Right cardiac atrium (tissue), 5 donors: ENCODE results near the gene RNU5B-1. TPM values are rescaled to one million over a fixed set of nuclear protein-coding genes. Genes with fewer than 3 reads are reported as not detected.
"Not testable (repeated sequence)": the region's sequence is repeated elsewhere in the genome, so short reads cannot be mapped to it uniquely, and the experiment has no call there.

Source experiments
- ATAC-seq, 2 donors: fragments of 200-7000 bp; cut with Tn5 transposase; one replicate each; pipeline versions ENCODE4 v1.8.0 to v1.9.1; 2020; ENCODE audit warnings: moderate library complexity in 2 of 2, mild to moderate bottlenecking in 1 of 2
- DNase-seq, 3 donors: peaks; one replicate each; pipeline ENCODE4 v3.0.0-alpha.2; 2020
- H3K27ac ChIP-seq: one replicate; pipeline ENCODE4 v1.5.1; 2013; ENCODE audit warnings: mild to moderate bottlenecking, low read length, control low read depth, moderate library complexity
- H3K27me3 ChIP-seq: one replicate; pipeline ENCODE4 v1.6.1; 2013; ENCODE audit not compliant: control insufficient read depth, insufficient read depth
- H3K4me1 ChIP-seq: one replicate; pipeline ENCODE4 v1.6.1; 2013; ENCODE audit warnings: low read length; ENCODE audit not compliant: control insufficient read depth, insufficient read depth
- H3K4me3 ChIP-seq: one replicate; pipeline ENCODE4 v1.5.1; 2013; ENCODE audit warnings: low read length, control low read depth
- H3K9me3 ChIP-seq: one replicate; pipeline ENCODE4 v1.6.1; 2013; ENCODE audit warnings: low read length; ENCODE audit not compliant: control insufficient read depth
- WGBS: extraction: QIAGEN DNeasy Blood & Tissue Kit; methylation state at CpG from one replicate; pipeline ENCODE4 v1.1.7; 2013; 5-methylcytosine and 5-hydroxymethylcytosine counted together
- intact Hi-C, 4 donors: fragments of 100-400 bp; cut with DNase I; formaldehyde crosslinking; loops; one replicate each; pipeline versions ENCODE4 v1.11.0 to v1.14.0; 2022 to 2023
- polyA plus RNA-seq: library from polyadenylated mRNA; stranded (reverse); fragments of 200-250 nt; gene quantifications from one replicate; pipeline ENCODE4 v1.2.3, GENCODE V29; 2013
- total RNA-seq, 4 donors: library from RNA; stranded (reverse); fragmentation: NEBNext Ultra II Directional; extraction: Animal tissue kit (Norgen Biotek cat#: 25700); gene quantifications; one replicate each; pipeline ENCODE4 v1.2.1, GENCODE V29; 2021
- donor health status: healthy with polysubstance abuse.
- donor health status: DM: no; HTN: yes; CAD: no.
- donor health status: DM: no; HTN: no; CAD: no.
- donor health status: DM: no; HTN: yes; CAD: no; lungs with severe emphysema.
- donor health status: DM: yes; HTN: yes; CAD: no.

RNU5B-1 gene
- total and polyA plus RNA-seq, 5 donors, result 16.9 to 71.0 (median 42.7) TPM; not detected in 1

DNA sequence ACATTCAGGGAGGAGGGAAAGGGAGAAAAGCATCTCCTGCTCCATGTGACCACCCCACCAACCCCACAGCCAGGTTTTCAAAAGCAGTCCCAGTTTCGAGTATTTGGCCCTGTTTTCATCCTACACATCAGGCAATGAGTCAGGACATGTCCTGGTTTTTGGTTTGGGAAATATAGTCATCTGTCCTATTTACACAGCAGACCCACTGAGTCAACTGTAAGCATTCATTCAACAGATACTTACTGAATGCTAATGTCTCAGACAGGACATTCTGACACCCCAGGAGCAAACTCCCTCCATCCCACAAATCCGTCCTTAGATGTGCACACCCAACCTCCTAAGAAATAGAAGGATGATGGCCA lies 40.4 kb downstream of the RNU5B-1 start:
- no peaks in the 10 kb centered on the region for H3K9me3 ChIP-seq
- no peak for ATAC-seq
- intact Hi-C loops, result no loop called here

DNA sequence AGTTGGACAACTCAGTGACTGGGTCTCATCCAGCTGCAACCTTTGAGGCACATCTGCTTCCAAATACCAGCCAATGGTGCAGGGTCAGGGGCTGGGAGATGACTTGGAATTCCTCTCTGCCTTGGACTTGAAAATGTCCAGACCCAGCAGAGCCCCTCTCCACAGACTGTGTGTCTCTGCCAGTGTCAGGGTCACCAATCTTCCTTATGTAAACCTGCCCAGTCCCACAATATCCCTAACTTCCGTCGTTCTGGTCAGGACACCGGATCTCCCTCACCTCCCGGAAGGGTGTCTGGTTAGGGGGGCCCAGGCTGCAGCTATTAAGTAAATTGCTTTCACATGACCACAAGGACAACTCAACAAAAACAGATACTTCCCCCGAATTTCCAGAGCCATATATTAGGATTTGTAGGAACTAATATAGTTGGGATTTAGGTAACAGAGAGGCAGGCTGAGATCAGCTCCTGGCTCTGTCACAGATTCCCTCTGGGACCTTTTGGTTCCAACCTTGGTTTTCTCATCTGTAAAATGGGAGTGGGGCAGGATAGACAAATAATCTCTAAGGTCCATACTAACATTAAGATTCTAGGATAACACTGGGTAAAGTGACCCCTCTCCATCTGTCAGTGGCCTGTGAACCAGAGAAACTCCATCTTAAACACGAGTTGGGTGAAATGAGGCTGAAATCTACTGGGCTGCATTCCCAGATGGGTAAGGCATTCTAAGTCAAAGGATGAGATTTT lies 42.5 kb downstream of the RNU5B-1 start:
- ATAC-seq (no peak), DNase-seq (no peak)
- intact Hi-C loops, result no loop called here
- Histone ChIP-seq H3K4me1 (no peaks in the 10 kb centered on the region), H3K27me3 (no peaks in the 10 kb centered on the region), H3K4me3 (no peak overlapping the region), H3K9me3 (no peaks in the 10 kb centered on the region), H3K27ac (no peak overlapping the region)
- WGBS, result 63% methylated on average over 6 of the region's 6 CpGs

More for the DNA sequence above, 40.4 kb downstream of the RNU5B-1 start:
- no peak for DNase-seq
- no peaks in the 10 kb centered on the region for H3K27me3 ChIP-seq
- no peak overlapping the region for H3K4me3 ChIP-seq
- WGBS, result 82% methylated on average over 2 of the region's 2 CpGs
- H3K27ac ChIP-seq, result no peak overlapping the region
- no peaks in the 10 kb centered on the region for H3K4me1 ChIP-seq

DNA sequence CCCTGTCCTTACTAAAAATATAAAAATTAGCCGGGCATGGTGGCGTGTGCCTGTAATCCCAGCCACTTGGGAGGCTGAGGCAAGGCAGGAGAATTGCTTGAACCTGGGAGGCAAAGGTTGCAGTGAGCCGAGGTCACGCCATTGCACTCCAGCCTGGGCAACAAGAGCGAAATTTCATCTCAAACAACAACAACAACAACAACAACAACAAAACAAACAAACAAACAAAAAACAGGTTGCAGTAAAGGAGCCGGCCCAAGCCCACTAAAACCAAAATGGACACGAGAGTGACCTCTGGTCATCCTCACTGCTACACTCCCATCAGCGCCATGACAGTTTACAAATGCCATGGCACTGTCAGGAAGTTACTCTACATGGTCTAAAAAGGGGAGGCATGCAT lies 43.3 kb downstream of the RNU5B-1 start:
- H3K27me3 ChIP-seq, H3K4me3 ChIP-seq, DNase-seq, H3K9me3 ChIP-seq, H3K27ac ChIP-seq, intact Hi-C loops, ATAC-seq, H3K4me1 ChIP-seq: not testable (repeated sequence)
- 90% methylated on average over 8 of the region's 8 CpGs for WGBS

DNA sequence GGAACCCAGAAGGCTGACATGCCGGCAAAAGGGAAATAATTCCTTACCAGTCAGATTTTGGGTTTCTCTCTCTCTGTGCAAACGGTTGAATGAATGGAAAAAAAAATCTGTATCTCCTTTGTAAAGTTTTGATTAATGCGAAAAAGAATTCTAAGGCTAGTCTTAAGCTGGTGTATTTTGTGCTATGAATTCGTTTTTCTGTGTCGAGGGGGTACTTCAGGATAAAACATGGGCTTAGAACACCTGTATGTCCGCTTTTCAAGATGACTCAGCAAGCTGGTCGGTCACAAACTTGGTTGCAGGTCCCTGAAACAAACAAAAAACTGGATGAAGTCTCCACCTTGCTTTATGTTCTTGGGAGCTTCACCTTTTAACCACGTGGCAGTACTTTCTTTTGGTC lies 44.9 kb downstream of the RNU5B-1 start:
- ATAC-seq, result no peak
- 81% methylated on average over 8 of the region's 8 CpGs for WGBS
- no peaks in the 10 kb centered on the region for H3K9me3 ChIP-seq

DNA sequence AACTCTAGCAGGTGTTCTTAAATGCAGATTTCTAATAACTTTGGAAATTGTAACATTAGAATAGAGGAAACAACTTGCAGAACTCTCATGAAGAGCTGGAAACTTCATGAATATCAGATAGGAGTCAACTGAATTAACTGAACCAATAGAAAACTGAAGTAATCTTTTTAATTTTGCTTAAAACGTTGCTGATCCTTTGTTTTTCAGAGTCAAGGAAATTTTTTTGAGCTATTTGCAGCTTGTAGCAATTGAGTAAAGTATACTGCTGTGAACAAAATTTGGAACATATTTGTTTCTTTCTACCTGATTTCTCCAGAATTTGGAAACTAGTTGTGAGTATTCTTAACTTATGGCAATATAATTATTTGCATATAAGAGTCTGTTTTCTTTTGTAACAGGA lies 47.5 kb downstream of the RNU5B-1 start:
- WGBS, result 64% methylated on average over 1 of the region's 1 CpG
- H3K27me3 ChIP-seq, H3K4me1 ChIP-seq, H3K9me3 ChIP-seq, intact Hi-C loops, H3K4me3 ChIP-seq, DNase-seq, ATAC-seq, H3K27ac ChIP-seq: not testable (repeated sequence)

More for the DNA sequence above, 44.9 kb downstream of the RNU5B-1 start:
- no peak overlapping the region for H3K4me3 ChIP-seq
- no peaks in the 10 kb centered on the region for H3K4me1 ChIP-seq
- H3K27me3 ChIP-seq, result no peaks in the 10 kb centered on the region
- no peak overlapping the region for H3K27ac ChIP-seq
- no peak for DNase-seq
- intact Hi-C loops, result no loop called here

Other genes with a start within 250 kb of the RNU5B-1 start
- gene RASL12, start 236.7 kb upstream of the RNU5B-1 start, total RNA-seq, result 10 to 100 TPM; 63.2 to 88.0 (median 70.0) TPM
- 68.8 TPM for gene RASL12, start 236.7 kb upstream of the RNU5B-1 start, polyA plus RNA-seq
- gene KBTBD13, start 227.9 kb upstream of the RNU5B-1 start, total RNA-seq, result 1 to 10 TPM; 2.8 to 8.9 (median 5.3) TPM
- 6.9 TPM for gene KBTBD13, start 227.9 kb upstream of the RNU5B-1 start, polyA plus RNA-seq
- gene UBAP1L, start 189.5 kb upstream of the RNU5B-1 start, total RNA-seq, result 1 to 10 TPM; 1.7 to 2.5 (median 1.8) TPM
- 1.4 TPM for gene UBAP1L, start 189.5 kb upstream of the RNU5B-1 start, polyA plus RNA-seq
- 10 to 100 TPM; 13.3 to 20.9 (median 16.6) TPM for gene PDCD7, start 170.9 kb upstream of the RNU5B-1 start, total RNA-seq
- 13.0 TPM for gene PDCD7, start 170.9 kb upstream of the RNU5B-1 start, polyA plus RNA-seq
- 10 to 100 TPM; 44.7 to 51.2 (median 49.2) TPM for gene CLPX, start 119.3 kb upstream of the RNU5B-1 start, total RNA-seq
- gene CLPX, start 119.3 kb upstream of the RNU5B-1 start, polyA plus RNA-seq, result 15.6 TPM
- 1 to 10 TPM; 2.3 to 9.9 (median 4.1) TPM for gene CILP, start 93.2 kb upstream of the RNU5B-1 start, total RNA-seq
- 1.3 TPM for gene CILP, start 93.2 kb upstream of the RNU5B-1 start, polyA plus RNA-seq
- gene PARP16, start 17.8 kb upstream of the RNU5B-1 start, total RNA-seq, result 1 to 10 TPM; 5.2 to 6.1 (median 5.5) TPM
- 4.3 TPM for gene PARP16, start 17.8 kb upstream of the RNU5B-1 start, polyA plus RNA-seq
- gene RNU5A-1, start 8.6 kb upstream of the RNU5B-1 start, total RNA-seq, result 10 to 100 TPM in 1 of 4 donors, not detected in 3; 12.5 TPM
- gene RNU5A-1, start 8.6 kb upstream of the RNU5B-1 start, polyA plus RNA-seq, result not detected
- under 1 TPM in 2 of 4 donors, not detected in 2; 0.09 to 0.14 TPM for gene IGDCC3, start 73.3 kb downstream of the RNU5B-1 start, total RNA-seq
- gene IGDCC3, start 73.3 kb downstream of the RNU5B-1 start, polyA plus RNA-seq, result 0.09 TPM
- 1 to 10 TPM; 1.6 to 5.3 (median 4.4) TPM for gene IGDCC4, start 118.3 kb downstream of the RNU5B-1 start, total RNA-seq
- 2.2 TPM for gene IGDCC4, start 118.3 kb downstream of the RNU5B-1 start, polyA plus RNA-seq
- gene DPP8, start 213.0 kb downstream of the RNU5B-1 start, total RNA-seq, result 10 to 100 TPM; 28.7 to 35.3 (median 33.8) TPM
- gene DPP8, start 213.0 kb downstream of the RNU5B-1 start, polyA plus RNA-seq, result 9.1 TPM
- 10 to 100 TPM; 11.7 to 16.7 (median 15.0) TPM for gene HACD3, start 225.8 kb downstream of the RNU5B-1 start, total RNA-seq
- gene HACD3, start 225.8 kb downstream of the RNU5B-1 start, polyA plus RNA-seq, result 9.8 TPM